Heart left ventricle (tissue), 16 donors: ENCODE results near the gene SOX10. TPM values are rescaled to one million over a fixed set of nuclear protein-coding genes. Genes with fewer than 3 reads are reported as not detected.

ENCODE experiments used
- ATAC-seq, 4 donors: fragments of 200-7000 bp; cut with Tn5 transposase; one replicate each; pipeline ENCODE4 v1.9.1; 2020 to 2022; ENCODE audit warnings: moderate library complexity in 4 of 4, mild to moderate bottlenecking in 3 of 4, moderate number of reproducible peaks in 1 of 4
- DNase-seq, 5 donors: peaks; one replicate each; pipeline ENCODE4 v3.0.0-alpha.2; 2020
- H3K27ac ChIP-seq, 12 donors: fragments of 200-600 bp; sonication (generic) in 4 of 12; one replicate each; pipeline versions ENCODE4 v1.5.0 to v1.8.0; 2016 to 2022; ENCODE audit warnings: mild to moderate bottlenecking in 2 of 12
- H3K27me3 ChIP-seq, 9 donors: fragments of 200-600 bp; sonication (generic) in 2 of 9; one replicate each; pipeline versions ENCODE4 v1.5.1 to v1.8.0; 2016 to 2022; ENCODE audit warnings: mild to moderate bottlenecking in 3 of 9
- H3K36me3 ChIP-seq, 9 donors: fragments of 200-600 bp; sonication (generic) in 2 of 9; one replicate each; pipeline versions ENCODE4 v1.5.0 to v1.8.0; 2018 to 2022; ENCODE audit warnings: mild to moderate bottlenecking in 2 of 9
- H3K4me1 ChIP-seq, 12 donors: fragments of 200-600 bp; sonication (generic) in 4 of 12; one replicate each; pipeline versions ENCODE4 v1.5.0 to v1.8.0; 2016 to 2022; ENCODE audit warnings: mild to moderate bottlenecking in 3 of 12
- H3K4me3 ChIP-seq, 12 donors: fragments of 200-600 bp; sonication (generic) in 4 of 12; one replicate each; pipeline versions ENCODE4 v1.5.0 to v1.8.0; 2017 to 2022; ENCODE audit warnings: mild to moderate bottlenecking in 9 of 12, moderate library complexity in 4 of 12
- H3K9me3 ChIP-seq, 12 donors: fragments of 200-600 bp; sonication (generic) in 4 of 12; one replicate each; pipeline versions ENCODE4 v1.5.0 to v1.8.0; 2016 to 2022; ENCODE audit warnings: mild to moderate bottlenecking in 1 of 12
- POLR2A ChIP-seq, 2 donors: fragments of 450-650 bp; IDR thresholded peaks; one replicate each; pipeline ENCODE4 v1.6.1; 2017; ENCODE audit warnings: antibody characterized with exemption in 2 of 2, mild to moderate bottlenecking in 2 of 2, moderate library complexity in 2 of 2
- WGBS, 4 donors: extraction: QIAGEN DNeasy Blood & Tissue Kit in 2 of 4; methylation state at CpG; one replicate each; pipeline versions ENCODE4 v1.1.5 to v1.1.7; 2013 to 2018; 5-methylcytosine and 5-hydroxymethylcytosine counted together
- intact Hi-C, 10 donors: fragments of 100-400 bp; cut with DNase I; formaldehyde crosslinking; loops; one replicate each; pipeline versions ENCODE4 v1.11.1 to v1.14.2; 2022
- polyA plus RNA-seq, 2 donors: library from polyadenylated mRNA; stranded (reverse); fragments of 200-250 nt; gene quantifications; one replicate each; pipeline ENCODE4 v1.2.3, GENCODE V29; 2013
- total RNA-seq, 9 donors: library from RNA; depleted of rRNA in 2 of 9; stranded (reverse); fragments of >200 nt in 2 of 9; fragmentation: NEBNext Ultra II Directional in 3 of 9; extraction: Animal tissue kit (Norgen Biotek cat#: 25700) in 3 of 9; gene quantifications; one replicate each; pipeline versions ENCODE4 v1.1.0 to v1.2.4, GENCODE V29; 2016 to 2023
- TF ChIP-seq, protein P1 (sequence below), 12 donors: fragments of 200-600 bp; sonication (generic) in 4 of 12; IDR thresholded peaks; one replicate each; pipeline versions ENCODE4 v1.5.0 to v1.8.0; 2018 to 2022; ENCODE audit warnings: antibody characterized with exemption in 12 of 12, mild to moderate bottlenecking in 5 of 12
- donor health status: ischemic (EF 13 %, LVEDD 7.1; RV severe dilation, severe dysfunction).
- donor health status: healthy with polysubstance abuse.
- donor health status: DM: no; HTN: yes; CAD: no.
- donor health status: DM: no; HTN: no; CAD: no.
- donor health status: ischemic (EF 25% LVEDD 6.9; RV normal size, moderate dysfunction).
- donor health status: ischemic (EF 25% LVEDD 5.7; RV mildly dilated, moderate dysfunction).
- donor health status: healthy.
- donor health status: DM: yes; HTN: yes; CAD: no.
- donor health status: ischemic (EF 35%, LVEDD 5.7; RV mildly dilated, moderate dysfunction).
- donor health status: nonischemic (EF 11% LVEDD 7.7; RV severe dilation, severe dysfunction).
- donor health status: DM: yes; HTN: yes; CAD: no.
- donor health status: PGD.
- donor health status: ischemic (EF 29% LVEDD 5.4; RV normal size, mild dysfunction).
- donor health status: nonischemic (EF 23%, LVEDD 6.1; RV moderate dilation, normal function).

The SOX10 gene
- total and polyA plus RNA-seq, 11 donors = 0.43 to 7.6 (median 1.1) TPM

DNA sequence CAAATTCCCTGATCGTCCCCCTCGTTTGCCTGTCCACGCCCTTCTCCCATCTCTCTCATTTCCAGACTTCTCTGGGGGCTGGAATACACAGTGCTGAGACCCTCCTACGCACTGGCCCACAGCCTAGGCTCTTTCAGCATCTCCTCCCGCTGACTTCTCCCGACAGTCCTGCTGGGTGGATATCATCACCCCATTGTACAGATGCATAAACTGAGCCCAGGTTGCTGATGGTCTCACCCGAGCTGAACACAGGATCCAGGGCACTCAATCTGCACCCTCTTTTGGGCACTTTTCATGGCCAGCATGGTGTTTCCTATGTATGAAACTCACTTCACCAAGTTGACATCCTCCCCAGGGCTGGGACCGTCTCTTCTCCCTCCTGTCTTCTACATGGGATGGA, 41.2 kb upstream of the SOX10 start:
- DNase-seq (no peak), ATAC-seq (no peak)
- Histone ChIP-seq H3K4me3 (no peak overlapping the region), H3K4me1 (peaks cover 0 to 4% (median 0%) of the 10 kb centered on the region in 12 donors), H3K27me3 (no peaks in the 10 kb centered on the region), H3K9me3 (no peaks in the 10 kb centered on the region), H3K36me3 (no peaks in the 10 kb centered on the region), H3K27ac (no peak overlapping the region)
- TF ChIP-seq, protein P1, sequence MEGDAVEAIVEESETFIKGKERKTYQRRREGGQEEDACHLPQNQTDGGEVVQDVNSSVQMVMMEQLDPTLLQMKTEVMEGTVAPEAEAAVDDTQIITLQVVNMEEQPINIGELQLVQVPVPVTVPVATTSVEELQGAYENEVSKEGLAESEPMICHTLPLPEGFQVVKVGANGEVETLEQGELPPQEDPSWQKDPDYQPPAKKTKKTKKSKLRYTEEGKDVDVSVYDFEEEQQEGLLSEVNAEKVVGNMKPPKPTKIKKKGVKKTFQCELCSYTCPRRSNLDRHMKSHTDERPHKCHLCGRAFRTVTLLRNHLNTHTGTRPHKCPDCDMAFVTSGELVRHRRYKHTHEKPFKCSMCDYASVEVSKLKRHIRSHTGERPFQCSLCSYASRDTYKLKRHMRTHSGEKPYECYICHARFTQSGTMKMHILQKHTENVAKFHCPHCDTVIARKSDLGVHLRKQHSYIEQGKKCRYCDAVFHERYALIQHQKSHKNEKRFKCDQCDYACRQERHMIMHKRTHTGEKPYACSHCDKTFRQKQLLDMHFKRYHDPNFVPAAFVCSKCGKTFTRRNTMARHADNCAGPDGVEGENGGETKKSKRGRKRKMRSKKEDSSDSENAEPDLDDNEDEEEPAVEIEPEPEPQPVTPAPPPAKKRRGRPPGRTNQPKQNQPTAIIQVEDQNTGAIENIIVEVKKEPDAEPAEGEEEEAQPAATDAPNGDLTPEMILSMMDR (IDR thresholded peaks at IDR 0.05) = no peak
- TF ChIP-seq POLR2A (IDR thresholded peaks at IDR 0.05) = no peak
- intact Hi-C loops = no loop called here
- 90 to 97% (median 92%) methylated on average over 8 of the region's 8 CpGs for WGBS, 4 donors

DNA sequence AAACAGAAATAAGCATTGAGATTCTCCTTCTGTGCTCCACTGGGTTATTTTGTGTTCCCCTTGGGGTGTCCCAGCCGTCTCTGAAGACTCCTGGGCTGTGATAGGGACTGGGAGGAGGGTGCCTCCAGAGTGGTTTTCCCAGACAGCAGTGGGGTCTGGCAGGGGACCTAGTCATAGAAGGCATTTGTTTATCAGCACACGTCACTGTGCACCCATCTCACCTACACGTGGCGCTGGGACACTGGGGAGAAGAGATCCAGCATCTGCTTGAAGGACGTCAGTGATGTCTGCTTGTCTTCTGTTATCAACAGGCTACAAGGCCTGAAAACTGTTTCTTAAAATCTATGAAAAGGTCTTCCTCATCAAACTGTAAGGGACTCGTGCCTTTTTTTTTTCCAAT, 38.7 kb upstream of the SOX10 start:
- intact Hi-C loops = no loop called here
- no peak overlapping the region for H3K27ac ChIP-seq
- TF ChIP-seq POLR2A (IDR thresholded peaks at IDR 0.05) = no peak
- TF ChIP-seq, protein P1 (IDR thresholded peaks at IDR 0.05) = no peak
- no peak for ATAC-seq
- no peaks in the 10 kb centered on the region for H3K27me3 ChIP-seq
- H3K4me3 ChIP-seq = no peak overlapping the region
- peaks cover 0 to 4% (median 0%) of the 10 kb centered on the region in 12 donors for H3K4me1 ChIP-seq
- 83 to 88% (median 84%) methylated on average over 6 of the region's 6 CpGs for WGBS, 4 donors
- no peaks in the 10 kb centered on the region for H3K9me3 ChIP-seq
- H3K36me3 ChIP-seq = no peaks in the 10 kb centered on the region
- peak in 1 of 5 donors; percentile 2 for DNase-seq

DNA sequence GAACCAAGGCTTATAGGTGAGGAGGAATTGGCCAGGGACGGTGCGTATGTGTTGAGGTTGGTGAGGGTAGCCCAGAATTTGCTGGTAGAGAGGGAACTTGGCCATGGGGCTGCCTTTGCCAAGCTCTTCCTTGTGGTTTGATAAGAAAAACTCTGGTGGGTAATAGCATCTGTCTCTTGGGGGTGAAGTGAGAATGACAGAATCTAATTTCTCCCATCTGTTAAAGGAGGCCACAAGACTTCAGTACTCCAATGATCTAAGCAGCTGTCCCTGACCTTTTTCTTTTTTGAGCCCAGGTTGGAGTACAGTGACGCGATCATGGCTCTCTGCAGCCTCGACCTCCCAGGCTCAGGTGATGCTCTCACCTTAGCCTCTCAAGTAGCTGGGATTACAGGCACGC, 36.9 kb upstream of the SOX10 start:
- intact Hi-C loops = no loop called here
- Histone ChIP-seq H3K4me3 (no peak overlapping the region), H3K36me3 (no peaks in the 10 kb centered on the region), H3K9me3 (no peaks in the 10 kb centered on the region), H3K27ac (no peak overlapping the region), H3K27me3 (no peaks in the 10 kb centered on the region), H3K4me1 (peaks cover 0 to 20% (median 17%) of the 10 kb centered on the region in 12 donors)
- DNase-seq (no peak), ATAC-seq (no peak)
- TF ChIP-seq, protein P1 (IDR thresholded peaks at IDR 0.05) = no peak
- no peak for TF ChIP-seq POLR2A (IDR thresholded peaks at IDR 0.05)
- 84 to 93% (median 91%) methylated on average over 6 of the region's 6 CpGs for WGBS, 4 donors

DNA sequence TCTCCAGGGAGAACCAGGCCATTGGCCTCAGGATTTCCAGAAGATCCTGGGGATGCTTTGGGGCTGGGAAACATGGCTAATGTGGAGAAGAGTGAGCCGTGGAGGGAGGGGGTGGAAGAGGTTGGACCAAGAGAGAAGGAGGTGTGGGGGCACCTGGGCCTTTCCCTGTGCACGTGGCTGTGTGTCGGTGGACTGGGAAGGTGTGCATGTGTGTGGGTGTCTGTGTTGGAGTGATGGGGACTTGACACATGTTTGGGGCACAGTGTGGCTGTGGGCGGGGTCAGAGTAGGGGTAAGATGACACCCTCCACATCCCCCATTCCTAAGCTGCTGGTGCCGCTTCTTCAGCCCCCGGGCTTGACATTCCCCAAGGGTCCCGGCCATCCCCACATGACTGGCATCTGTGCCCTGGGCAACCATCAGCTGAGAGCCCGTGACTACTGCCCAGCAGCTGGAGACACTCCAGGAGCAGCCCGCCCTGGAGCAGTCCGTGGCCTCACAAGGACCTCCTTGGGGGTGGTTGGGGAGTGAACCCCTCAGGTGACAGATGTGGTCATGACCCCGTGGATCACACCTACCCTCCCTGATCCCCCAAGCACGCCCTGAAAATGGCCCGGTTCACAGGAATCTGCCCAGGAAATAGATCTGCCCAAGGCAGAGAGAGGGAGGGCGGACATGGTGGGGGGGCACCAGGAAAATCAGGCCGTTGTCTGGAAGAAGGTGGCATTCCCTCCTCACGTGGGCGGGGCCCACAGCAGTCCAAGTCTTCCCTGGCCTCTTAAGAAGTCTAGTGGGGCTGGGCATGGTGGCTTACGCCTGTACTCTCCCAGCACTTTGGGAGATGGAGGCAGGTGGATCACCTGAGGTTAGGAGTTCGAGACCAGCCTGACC, 34.8 kb upstream of the SOX10 start:
- no peak overlapping the region for H3K4me3 ChIP-seq
- DNase-seq = peak in 1 of 5 donors; percentile 30
- intact Hi-C loops = no loop called here
- no peaks in the 10 kb centered on the region for H3K27me3 ChIP-seq
- peaks cover 0 to 24% (median 18%) of the 10 kb centered on the region in 12 donors for H3K4me1 ChIP-seq
- peak overlapping the region in 1 of 12 donors; percentile 78 for H3K27ac ChIP-seq
- peaks cover 0 to 1% (median 0%) of the 10 kb centered on the region in 12 donors for H3K9me3 ChIP-seq
- 81 to 91% (median 88%) methylated on average over 18 to 19 of the region's 19 CpGs for WGBS, 4 donors
- H3K36me3 ChIP-seq = no peaks in the 10 kb centered on the region
- no peak for TF ChIP-seq POLR2A (IDR thresholded peaks at IDR 0.05)
- TF ChIP-seq, protein P1 (IDR thresholded peaks at IDR 0.05) = no peak
- ATAC-seq = no peak
